Left lobe of liver (tissue), 2 donors: ENCODE data around the gene TMEM132E. TPM values are rescaled to one million over a fixed set of nuclear protein-coding genes. Genes with fewer than 3 reads are reported as not detected.
"Not testable (repeated sequence)": the region's sequence is repeated elsewhere in the genome, so short reads cannot be mapped to it uniquely, and the experiment has no call there.

Experiments used
- ATAC-seq: fragments of 200-7000 bp; cut with Tn5 transposase; one replicate; pipeline ENCODE4 v1.9.1; 2020; ENCODE audit warnings: mild to moderate bottlenecking, moderate library complexity
- DNase-seq: peaks from one replicate; pipeline ENCODE4 v3.0.0-alpha.2; 2020; ENCODE audit warnings: low spot score
- total RNA-seq: library from RNA; stranded (reverse); gene quantifications from one replicate; pipeline ENCODE4 v1.2.1, GENCODE V29; 2021
- donor health status: DM: no; HTN: no; CAD: no; lungs with moderate emphysema.
- donor health status: DM: no; HTN: yes; CAD: no.

The TMEM132E gene
- total RNA-seq, result 0.65 TPM

GRCh38 chr17:34579017-34579946, at the start of gene TMEM132E:
TMEM132E (plus strand) TSS chr17:34579582; CDS start chr17:34581077, 1,495 bp downstream.
- ATAC-seq (peak; percentile 54), DNase-seq (peak; percentile 50)

GRCh38 chr17:34530918-34531317, 48.5 kb upstream of the TMEM132E start:
- no peak for ATAC-seq
- DNase-seq, result no peak

GRCh38 chr17:34532281-34533065, 46.9 kb upstream of the TMEM132E start:
- no peak for ATAC-seq
- no peak for DNase-seq

- ATAC-seq, result no peak
- DNase-seq, result no peak
Measured at GRCh38 chr17:34533806-34534527, 45.4 kb upstream of the TMEM132E start.

GRCh38 chr17:34537445-34537844, 41.9 kb upstream of the TMEM132E start:
- DNase-seq (no peak), ATAC-seq (no peak)

GRCh38 chr17:34538582-34538981, 40.8 kb upstream of the TMEM132E start:
- not testable (repeated sequence) for DNase-seq, ATAC-seq

- ATAC-seq, result no peak
- DNase-seq, result no peak
Measured at GRCh38 chr17:34539881-34540280, 39.5 kb upstream of the TMEM132E start.

- peak; percentile 64 for ATAC-seq
Measured at GRCh38 chr17:34542700-34543336, 36.6 kb upstream of the TMEM132E start.

GRCh38 chr17:34547453-34548063, 31.8 kb upstream of the TMEM132E start:
- ATAC-seq (no peak), DNase-seq (no peak)

More at GRCh38 chr17:34542700-34543336, 36.6 kb upstream of the TMEM132E start:
- DNase-seq, result no peak

- ATAC-seq, result no peak
- no peak for DNase-seq
Measured at GRCh38 chr17:34549966-34550365, 29.4 kb upstream of the TMEM132E start.

- DNase-seq (no peak), ATAC-seq (no peak)
Measured at GRCh38 chr17:34553907-34554306, 25.5 kb upstream of the TMEM132E start.

GRCh38 chr17:34556384-34556783, 23.0 kb upstream of the TMEM132E start:
- DNase-seq, result no peak
- no peak for ATAC-seq

- DNase-seq, result no peak
Measured at GRCh38 chr17:34556931-34557330, 22.5 kb upstream of the TMEM132E start.

GRCh38 chr17:34561328-34561727, 18.1 kb upstream of the TMEM132E start:
- ATAC-seq, result no peak
- DNase-seq, result no peak

More at GRCh38 chr17:34556931-34557330, 22.5 kb upstream of the TMEM132E start:
- ATAC-seq, result no peak

GRCh38 chr17:34562387-34562786, 17.0 kb upstream of the TMEM132E start:
- no peak for DNase-seq
- ATAC-seq, result peak; percentile 31

- no peak for ATAC-seq
- no peak for DNase-seq
Measured at GRCh38 chr17:34565713-34566112, 13.7 kb upstream of the TMEM132E start.

- ATAC-seq (no peak), DNase-seq (no peak)
Measured at GRCh38 chr17:34566201-34566600, 13.2 kb upstream of the TMEM132E start.

GRCh38 chr17:34566873-34567272, 12.5 kb upstream of the TMEM132E start:
- DNase-seq, result no peak

GRCh38 chr17:34567691-34568465, 11.5 kb upstream of the TMEM132E start:
- DNase-seq, result no peak

More at GRCh38 chr17:34566873-34567272, 12.5 kb upstream of the TMEM132E start:
- no peak for ATAC-seq

More at GRCh38 chr17:34567691-34568465, 11.5 kb upstream of the TMEM132E start:
- no peak for ATAC-seq
